ENCODE results near the gene GLRX3. TPM values are rescaled to one million over a fixed set of nuclear protein-coding genes. Genes with fewer than 3 reads are reported as not detected.

The GLRX3 gene
- total and polyA plus RNA-seq, 2 of the 13 experiments (the other 11 are each of a cell fraction or from before 2014, with no cell fraction given) = 91.4 to 135 TPM

- TF ChIP-seq, protein P1, sequence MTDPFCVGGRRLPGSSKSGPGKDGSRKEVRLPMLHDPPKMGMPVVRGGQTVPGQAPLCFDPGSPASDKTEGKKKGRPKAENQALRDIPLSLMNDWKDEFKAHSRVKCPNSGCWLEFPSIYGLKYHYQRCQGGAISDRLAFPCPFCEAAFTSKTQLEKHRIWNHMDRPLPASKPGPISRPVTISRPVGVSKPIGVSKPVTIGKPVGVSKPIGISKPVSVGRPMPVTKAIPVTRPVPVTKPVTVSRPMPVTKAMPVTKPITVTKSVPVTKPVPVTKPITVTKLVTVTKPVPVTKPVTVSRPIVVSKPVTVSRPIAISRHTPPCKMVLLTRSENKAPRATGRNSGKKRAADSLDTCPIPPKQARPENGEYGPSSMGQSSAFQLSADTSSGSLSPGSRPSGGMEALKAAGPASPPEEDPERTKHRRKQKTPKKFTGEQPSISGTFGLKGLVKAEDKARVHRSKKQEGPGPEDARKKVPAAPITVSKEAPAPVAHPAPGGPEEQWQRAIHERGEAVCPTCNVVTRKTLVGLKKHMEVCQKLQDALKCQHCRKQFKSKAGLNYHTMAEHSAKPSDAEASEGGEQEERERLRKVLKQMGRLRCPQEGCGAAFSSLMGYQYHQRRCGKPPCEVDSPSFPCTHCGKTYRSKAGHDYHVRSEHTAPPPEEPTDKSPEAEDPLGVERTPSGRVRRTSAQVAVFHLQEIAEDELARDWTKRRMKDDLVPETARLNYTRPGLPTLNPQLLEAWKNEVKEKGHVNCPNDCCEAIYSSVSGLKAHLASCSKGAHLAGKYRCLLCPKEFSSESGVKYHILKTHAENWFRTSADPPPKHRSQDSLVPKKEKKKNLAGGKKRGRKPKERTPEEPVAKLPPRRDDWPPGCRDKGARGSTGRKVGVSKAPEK (CRISPR knock-in tag; IDR thresholded peaks at IDR 0.05; ENCODE audit: borderline replicate concordance) = no peak
- TF ChIP-seq ZBTB42 (CRISPR knock-in tag; IDR thresholded peaks at IDR 0.05) (no peak), ZBTB7B (CRISPR knock-in tag; IDR thresholded peaks at IDR 0.05) (peak; percentile 69), TAF1 (CRISPR knock-in tag; IDR thresholded peaks at IDR 0.05) (peak; percentile 98), RBFOX2 (IDR thresholded peaks at IDR 0.05; ENCODE audit: low read depth, low read length) (peak; percentile 96), ZNF724P (CRISPR knock-in tag; IDR thresholded peaks at IDR 0.05; ENCODE audit: borderline replicate concordance) (no peak), GMEB2 (CRISPR knock-in tag; IDR thresholded peaks at IDR 0.05; ENCODE audit: low read depth) (no peak), ZNF652 (CRISPR knock-in tag; IDR thresholded peaks at IDR 0.05; ENCODE audit: borderline replicate concordance, low read depth) (no peak), KLF6 (CRISPR knock-in tag; IDR thresholded peaks at IDR 0.05) (no peak), NR2F6 (IDR thresholded peaks at IDR 0.05) (no peak), NR2F6 (CRISPR knock-in tag; IDR thresholded peaks at IDR 0.05) (0 out of 2 replicates have a peak, but pooled peaks have one; percentile 25), RXRB (CRISPR knock-in tag; IDR thresholded peaks at IDR 0.05; ENCODE audit: borderline replicate concordance) (peak; percentile 47; the same call in 1 of the 2 replicates), MYPOP (CRISPR knock-in tag; IDR thresholded peaks at IDR 0.05) (peak; percentile 87), NCOA2 (CRISPR knock-in tag; IDR thresholded peaks at IDR 0.05) (no peak), ZKSCAN5 (CRISPR knock-in tag; IDR thresholded peaks at IDR 0.05) (no peak)
- TF ChIP-seq, protein P2, sequence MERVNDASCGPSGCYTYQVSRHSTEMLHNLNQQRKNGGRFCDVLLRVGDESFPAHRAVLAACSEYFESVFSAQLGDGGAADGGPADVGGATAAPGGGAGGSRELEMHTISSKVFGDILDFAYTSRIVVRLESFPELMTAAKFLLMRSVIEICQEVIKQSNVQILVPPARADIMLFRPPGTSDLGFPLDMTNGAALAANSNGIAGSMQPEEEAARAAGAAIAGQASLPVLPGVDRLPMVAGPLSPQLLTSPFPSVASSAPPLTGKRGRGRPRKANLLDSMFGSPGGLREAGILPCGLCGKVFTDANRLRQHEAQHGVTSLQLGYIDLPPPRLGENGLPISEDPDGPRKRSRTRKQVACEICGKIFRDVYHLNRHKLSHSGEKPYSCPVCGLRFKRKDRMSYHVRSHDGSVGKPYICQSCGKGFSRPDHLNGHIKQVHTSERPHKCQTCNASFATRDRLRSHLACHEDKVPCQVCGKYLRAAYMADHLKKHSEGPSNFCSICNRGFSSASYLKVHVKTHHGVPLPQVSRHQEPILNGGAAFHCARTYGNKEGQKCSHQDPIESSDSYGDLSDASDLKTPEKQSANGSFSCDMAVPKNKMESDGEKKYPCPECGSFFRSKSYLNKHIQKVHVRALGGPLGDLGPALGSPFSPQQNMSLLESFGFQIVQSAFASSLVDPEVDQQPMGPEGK (CRISPR knock-in tag; IDR thresholded peaks at IDR 0.05) = peak; percentile 65
- TF ChIP-seq, protein P3, sequence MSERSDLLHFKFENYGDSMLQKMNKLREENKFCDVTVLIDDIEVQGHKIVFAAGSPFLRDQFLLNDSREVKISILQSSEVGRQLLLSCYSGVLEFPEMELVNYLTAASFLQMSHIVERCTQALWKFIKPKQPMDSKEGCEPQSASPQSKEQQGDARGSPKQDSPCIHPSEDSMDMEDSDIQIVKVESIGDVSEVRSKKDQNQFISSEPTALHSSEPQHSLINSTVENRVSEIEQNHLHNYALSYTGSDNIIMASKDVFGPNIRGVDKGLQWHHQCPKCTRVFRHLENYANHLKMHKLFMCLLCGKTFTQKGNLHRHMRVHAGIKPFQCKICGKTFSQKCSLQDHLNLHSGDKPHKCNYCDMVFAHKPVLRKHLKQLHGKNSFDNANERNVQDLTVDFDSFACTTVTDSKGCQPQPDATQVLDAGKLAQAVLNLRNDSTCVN (CRISPR knock-in tag; IDR thresholded peaks at IDR 0.05; ENCODE audit: borderline replicate concordance) = no peak; the same call in 1 of the 2 replicates
- TF ChIP-seq, protein P4, sequence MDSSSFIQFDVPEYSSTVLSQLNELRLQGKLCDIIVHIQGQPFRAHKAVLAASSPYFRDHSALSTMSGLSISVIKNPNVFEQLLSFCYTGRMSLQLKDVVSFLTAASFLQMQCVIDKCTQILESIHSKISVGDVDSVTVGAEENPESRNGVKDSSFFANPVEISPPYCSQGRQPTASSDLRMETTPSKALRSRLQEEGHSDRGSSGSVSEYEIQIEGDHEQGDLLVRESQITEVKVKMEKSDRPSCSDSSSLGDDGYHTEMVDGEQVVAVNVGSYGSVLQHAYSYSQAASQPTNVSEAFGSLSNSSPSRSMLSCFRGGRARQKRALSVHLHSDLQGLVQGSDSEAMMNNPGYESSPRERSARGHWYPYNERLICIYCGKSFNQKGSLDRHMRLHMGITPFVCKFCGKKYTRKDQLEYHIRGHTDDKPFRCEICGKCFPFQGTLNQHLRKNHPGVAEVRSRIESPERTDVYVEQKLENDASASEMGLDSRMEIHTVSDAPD (CRISPR knock-in tag; IDR thresholded peaks at IDR 0.05) = no peak
Measured at GRCh38 chr10:130136226-130137089, at the start of gene GLRX3 (continued).

Data from HepG2 (cell line).